ENCODE measurements around the gene SLC16A7. TPM values are rescaled to one million over a fixed set of nuclear protein-coding genes. Genes with fewer than 3 reads are reported as not detected.
"Not testable (repeated sequence)": the region's sequence is repeated elsewhere in the genome, so short reads cannot be mapped to it uniquely, and the experiment has no call there.

SLC16A7 gene
- total RNA-seq, 1 donor from 2014 or later = 4.3 TPM

- DNase-seq (ENCODE audit: low spot score in 2 of 2, unreplicated experiment in 2 of 2) = no peak
- Mint-ChIP-seq H3K4me1 (no peaks in the 10 kb centered on the region), H3K4me3 (no peak overlapping the region), H3K36me3 (no peaks in the 10 kb centered on the region), H3K27ac (no peak overlapping the region), H3K9me3 (no peaks in the 10 kb centered on the region), H3K27me3 (ENCODE audit: low read depth) (peaks cover 12% of the 10 kb centered on the region)
- no peak for TF ChIP-seq CTCF (IDR thresholded peaks at IDR 0.05; ENCODE audit: unreplicated experiment)
These were observed 7.9 kb downstream of the SLC16A7 start for GRCh38 chr12:59603754-59604153.

GRCh38 chr12:59612823-59613434 lies 17.1 kb downstream of the SLC16A7 start:
- not testable (repeated sequence) for H3K4me1 Mint-ChIP-seq; H3K27ac Mint-ChIP-seq; H3K36me3 Mint-ChIP-seq; H3K4me3 Mint-ChIP-seq; H3K27me3 Mint-ChIP-seq (ENCODE audit: low read depth); DNase-seq (ENCODE audit: low spot score in 2 of 2, unreplicated experiment in 2 of 2)
- H3K9me3 Mint-ChIP-seq = peaks cover 24% of the 10 kb centered on the region

GRCh38 chr12:59615392-59616165 lies 19.8 kb downstream of the SLC16A7 start:
- peaks cover 23% of the 10 kb centered on the region for H3K9me3 Mint-ChIP-seq
- no peak overlapping the region for H3K4me3 Mint-ChIP-seq
- peaks cover 7% of the 10 kb centered on the region for H3K36me3 Mint-ChIP-seq
- no peaks in the 10 kb centered on the region for H3K27me3 Mint-ChIP-seq (ENCODE audit: low read depth)
- TF ChIP-seq CTCF (IDR thresholded peaks at IDR 0.05; ENCODE audit: unreplicated experiment) = no peak
- no peak overlapping the region for H3K27ac Mint-ChIP-seq
- DNase-seq (ENCODE audit: low spot score in 2 of 2, unreplicated experiment in 2 of 2) = no peak
- no peaks in the 10 kb centered on the region for H3K4me1 Mint-ChIP-seq

GRCh38 chr12:59619461-59620240 lies 23.8 kb downstream of the SLC16A7 start:
- Mint-ChIP-seq H3K4me3 (no peak overlapping the region), H3K4me1 (no peaks in the 10 kb centered on the region), H3K27ac (no peak overlapping the region), H3K27me3 (ENCODE audit: low read depth) (no peaks in the 10 kb centered on the region), H3K9me3 (no peaks in the 10 kb centered on the region), H3K36me3 (no peaks in the 10 kb centered on the region)
- TF ChIP-seq CTCF (IDR thresholded peaks at IDR 0.05; ENCODE audit: unreplicated experiment) = no peak
- no peak for DNase-seq (ENCODE audit: low spot score in 2 of 2, unreplicated experiment in 2 of 2)

GRCh38 chr12:59620326-59620725 lies 24.5 kb downstream of the SLC16A7 start:
- H3K27me3 Mint-ChIP-seq (ENCODE audit: low read depth) = no peaks in the 10 kb centered on the region
- TF ChIP-seq CTCF (IDR thresholded peaks at IDR 0.05; ENCODE audit: unreplicated experiment) = no peak
- H3K4me1 Mint-ChIP-seq = no peaks in the 10 kb centered on the region
- no peak overlapping the region for H3K27ac Mint-ChIP-seq
- no peaks in the 10 kb centered on the region for H3K36me3 Mint-ChIP-seq
- no peak for DNase-seq (ENCODE audit: low spot score in 2 of 2, unreplicated experiment in 2 of 2)
- no peaks in the 10 kb centered on the region for H3K9me3 Mint-ChIP-seq
- no peak overlapping the region for H3K4me3 Mint-ChIP-seq

Data from mesothelial cell of epicardium (in vitro differentiated cells).